Left ventricle myocardium inferior (tissue), 1 donor: ENCODE data around the gene IL12RB1. TPM values are rescaled to one million over a fixed set of nuclear protein-coding genes. Genes with fewer than 3 reads are reported as not detected.
A peak's percentile ranks its signal among the peaks of the same experiment; 100 is the strongest.

ENCODE experiments used
- DNase-seq: peaks from one replicate; pipeline ENCODE4 v3.0.0-alpha.2; 2020
- H3K27ac ChIP-seq: fragments of 200-600 bp; replicated peaks from 2 replicates; pipeline ENCODE4 v1.8.0; 2021
- H3K27me3 ChIP-seq: fragments of 200-600 bp; 2 replicates; pipeline ENCODE4 v1.8.0; 2021; ENCODE audit warnings: low read depth
- H3K36me3 ChIP-seq: fragments of 200-600 bp; 2 replicates; pipeline ENCODE4 v1.8.0; 2021
- H3K4me1 ChIP-seq: fragments of 200-600 bp; 2 replicates; pipeline ENCODE4 v1.8.0; 2021
- H3K4me3 ChIP-seq: fragments of 200-600 bp; 2 replicates; pipeline ENCODE4 v1.8.0; 2021; ENCODE audit warnings: mild to moderate bottlenecking, moderate library complexity
- H3K9me3 ChIP-seq: fragments of 200-600 bp; replicated peaks from 2 replicates; pipeline ENCODE4 v1.8.0; 2021
- CTCF ChIP-seq: fragments of 200-600 bp; IDR thresholded peaks from 2 replicates; pipeline ENCODE4 v1.8.0; 2021; ENCODE audit warnings: antibody characterized with exemption, mild to moderate bottlenecking, borderline replicate concordance
- intact Hi-C: fragments of 100-400 bp; cut with micrococcal nuclease; formaldehyde crosslinking; loops from one replicate; pipeline ENCODE4 v1.11.0; 2022
- total RNA-seq: library from RNA; stranded (reverse); fragmentation: NEBNext Ultra II Directional; extraction: Animal tissue kit (Norgen Biotek cat#: 25700); gene quantifications from one replicate; pipeline ENCODE4 v1.2.1, GENCODE V29; 2021
- donor health status: DM: no; HTN: yes; CAD: no; lungs with severe emphysema.

Gene IL12RB1
- total RNA-seq, 1 donor from 2014 or later, result 0.44 TPM

GRCh38 chr19:18104793-18105131 is 18.0 kb upstream of the IL12RB1 start:
- Histone ChIP-seq H3K9me3 (no peaks in the 10 kb centered on the region), H3K27ac (peak overlapping the region; percentile 52), H3K27me3 (peaks cover 67% of the 10 kb centered on the region), H3K36me3 (no peaks in the 10 kb centered on the region), H3K4me1 (peaks cover 14% of the 10 kb centered on the region), H3K4me3 (peak overlapping the region; percentile 63)
- intact Hi-C loops, result no loop called here
- TF ChIP-seq CTCF, result no peak
- DNase-seq, result no peak

GRCh38 chr19:18102916-18103542 is 16.3 kb upstream of the IL12RB1 start:
- TF ChIP-seq CTCF, result no peak
- H3K4me3 ChIP-seq, result no peak overlapping the region
- no peaks in the 10 kb centered on the region for H3K36me3 ChIP-seq
- DNase-seq, result no peak
- peaks cover 21% of the 10 kb centered on the region for H3K4me1 ChIP-seq
- intact Hi-C loops, result no loop called here
- no peaks in the 10 kb centered on the region for H3K9me3 ChIP-seq
- no peak overlapping the region for H3K27ac ChIP-seq
- H3K27me3 ChIP-seq, result peaks cover 79% of the 10 kb centered on the region

GRCh38 chr19:18101268-18101667 is 14.5 kb upstream of the IL12RB1 start:
- no peaks in the 10 kb centered on the region for H3K9me3 ChIP-seq
- no peak overlapping the region for H3K27ac ChIP-seq
- H3K4me3 ChIP-seq, result no peak overlapping the region
- no peak for DNase-seq
- peaks cover 26% of the 10 kb centered on the region for H3K4me1 ChIP-seq
- no peak for TF ChIP-seq CTCF
- peaks cover 84% of the 10 kb centered on the region for H3K27me3 ChIP-seq
- H3K36me3 ChIP-seq, result no peaks in the 10 kb centered on the region
- intact Hi-C loops, result no loop called here

- TF ChIP-seq CTCF, result no peak
- peaks cover 26% of the 10 kb centered on the region for H3K4me1 ChIP-seq
- intact Hi-C loops, result no loop called here
- H3K9me3 ChIP-seq, result no peaks in the 10 kb centered on the region
- DNase-seq, result no peak
- H3K27ac ChIP-seq, result no peak overlapping the region
- no peaks in the 10 kb centered on the region for H3K36me3 ChIP-seq
- no peak overlapping the region for H3K4me3 ChIP-seq
- peaks cover 85% of the 10 kb centered on the region for H3K27me3 ChIP-seq
Observed at GRCh38 chr19:18100710-18101109, 14.0 kb upstream of the IL12RB1 start.

GRCh38 chr19:18099623-18099995 is 12.9 kb upstream of the IL12RB1 start:
- DNase-seq, result no peak
- peaks cover 83% of the 10 kb centered on the region for H3K27me3 ChIP-seq

More at GRCh38 chr19:18099623-18099995, 12.9 kb upstream of the IL12RB1 start:
- Histone ChIP-seq H3K4me1 (peaks cover 22% of the 10 kb centered on the region), H3K27ac (no peak overlapping the region), H3K4me3 (no peak overlapping the region), H3K36me3 (no peaks in the 10 kb centered on the region), H3K9me3 (no peaks in the 10 kb centered on the region)
- TF ChIP-seq CTCF, result no peak
- intact Hi-C loops, result no loop called here
